Thoracic aorta (tissue), 2 donors: Measurements from ENCODE around the gene PDF. TPM values are rescaled to one million over a fixed set of nuclear protein-coding genes. Genes with fewer than 3 reads are reported as not detected.

Experiments
- ATAC-seq: fragments of 150-250 bp; one replicate; pipeline ENCODE4 v1.8.0; 2017; ENCODE audit warnings: low read depth; ENCODE audit not compliant: insufficient number of reproducible peaks, low FRiP score
- DNase-seq: peaks from one replicate; pipeline ENCODE4 v3.0.0-alpha.2; 2020; ENCODE audit warnings: low spot score
- H3K27ac ChIP-seq, 2 donors: fragments of 200-600 bp; sonication (generic); 1 replicate in 1 of 2; 2 replicates in 1 of 2; pipeline ENCODE4 v1.5.1; 2016; ENCODE audit warnings: mild to moderate bottlenecking in 2 of 2, moderate library complexity in 2 of 2
- H3K27me3 ChIP-seq: fragments of 200-600 bp; sonication (generic); replicated peaks from 2 replicates; pipeline ENCODE4 v1.6.0; 2016; ENCODE audit warnings: mild to moderate bottlenecking; ENCODE audit not compliant: insufficient read depth
- H3K36me3 ChIP-seq: fragments of 200-600 bp; sonication (generic); one replicate; pipeline ENCODE4 v1.5.1; 2016
- H3K4me1 ChIP-seq, 2 donors: fragments of 200-600 bp; sonication (generic); 1 replicate in 1 of 2; 2 replicates in 1 of 2; pipeline versions ENCODE4 v1.5.1 to v1.6.0; 2016; ENCODE audit warnings: low read depth in 2 of 2, mild to moderate bottlenecking in 1 of 2; ENCODE audit not compliant: control insufficient read depth in 1 of 2
- H3K4me3 ChIP-seq: fragments of 200-600 bp; sonication (generic); 2 replicates; pipeline ENCODE4 v1.5.1; 2016; ENCODE audit warnings: mild to moderate bottlenecking
- H3K9me3 ChIP-seq: fragments of 200-600 bp; sonication (generic); 2 replicates; pipeline ENCODE4 v1.5.1; 2016
- CTCF ChIP-seq: fragments of 200-600 bp; sonication (generic); IDR thresholded peaks from one replicate; pipeline ENCODE4 v1.5.1; 2019; ENCODE audit warnings: antibody characterized with exemption
- total RNA-seq, 2 donors: library from RNA; depleted of rRNA; stranded (reverse); fragments of >200 nt; gene quantifications; one replicate each; pipeline versions ENCODE4 v1.1.0 to v1.2.3, GENCODE V29; 2016

Gene PDF
- total RNA-seq, 2 donors from 2014 or later: 24.3 to 25.6 TPM

GRCh38 chr16:69349536-69349935, 19.1 kb upstream of the PDF start:
- no peak for TF ChIP-seq CTCF
- Histone ChIP-seq H3K4me1 (no peaks in the 10 kb centered on the region), H3K9me3 (no peaks in the 10 kb centered on the region), H3K4me3 (no peak overlapping the region), H3K27me3 (no peaks in the 10 kb centered on the region), H3K36me3 (peaks cover 3% of the 10 kb centered on the region), H3K27ac (no peak overlapping the region)
- DNase-seq (no peak), ATAC-seq (no peak)

GRCh38 chr16:69348222-69348621, 17.8 kb upstream of the PDF start:
- ATAC-seq (no peak), DNase-seq (no peak)
- H3K27ac ChIP-seq: no peak overlapping the region
- H3K9me3 ChIP-seq: no peaks in the 10 kb centered on the region
- TF ChIP-seq CTCF: no peak
- no peaks in the 10 kb centered on the region for H3K27me3 ChIP-seq
- H3K36me3 ChIP-seq: peaks cover 6% of the 10 kb centered on the region
- no peaks in the 10 kb centered on the region for H3K4me1 ChIP-seq
- H3K4me3 ChIP-seq: no peak overlapping the region

- ATAC-seq: no peak
- H3K27me3 ChIP-seq: no peaks in the 10 kb centered on the region
- H3K4me3 ChIP-seq: no peak overlapping the region
- H3K4me1 ChIP-seq: no peaks in the 10 kb centered on the region
- peaks cover 12% of the 10 kb centered on the region for H3K36me3 ChIP-seq
- no peak overlapping the region for H3K27ac ChIP-seq
- no peaks in the 10 kb centered on the region for H3K9me3 ChIP-seq
- TF ChIP-seq CTCF: no peak
- DNase-seq: no peak
These were observed 16.3 kb upstream of the PDF start for GRCh38 chr16:69346683-69347082.

- ATAC-seq (no peak), DNase-seq (no peak)
- TF ChIP-seq CTCF: no peak
- Histone ChIP-seq H3K36me3 (peaks cover 19% of the 10 kb centered on the region), H3K27me3 (no peaks in the 10 kb centered on the region), H3K4me1 (peaks cover 2 to 3% of the 10 kb centered on the region in 2 donors), H3K27ac (no peak overlapping the region), H3K9me3 (no peaks in the 10 kb centered on the region), H3K4me3 (no peak overlapping the region)
These were observed 15.5 kb upstream of the PDF start for GRCh38 chr16:69345923-69346322.

- no peaks in the 10 kb centered on the region for H3K27me3 ChIP-seq
- ATAC-seq (no peak), DNase-seq (no peak)
- H3K9me3 ChIP-seq: no peaks in the 10 kb centered on the region
- H3K4me3 ChIP-seq: no peak overlapping the region
- H3K4me1 ChIP-seq: peaks cover 11 to 12% of the 10 kb centered on the region in 2 donors
- no peak overlapping the region for H3K27ac ChIP-seq
- TF ChIP-seq CTCF: no peak
- peaks cover 16% of the 10 kb centered on the region for H3K36me3 ChIP-seq
These were observed 13.8 kb upstream of the PDF start for GRCh38 chr16:69344171-69344570.
